Stimulated activated CD4-positive, alpha-beta T cell treated with anti-CD3 and anti-CD28 coated beads, TNF-alpha, amount 100 ng/mL, for 48 hours (primary cell): ENCODE data around the gene MED12L.

ENCODE experiments used
- DNase-seq, 3 donors: peaks; one replicate each; pipeline ENCODE4 v3.0.0-alpha.2; 2020; ENCODE audit warnings: low read depth in 3 of 3

MED12L gene

DNA sequence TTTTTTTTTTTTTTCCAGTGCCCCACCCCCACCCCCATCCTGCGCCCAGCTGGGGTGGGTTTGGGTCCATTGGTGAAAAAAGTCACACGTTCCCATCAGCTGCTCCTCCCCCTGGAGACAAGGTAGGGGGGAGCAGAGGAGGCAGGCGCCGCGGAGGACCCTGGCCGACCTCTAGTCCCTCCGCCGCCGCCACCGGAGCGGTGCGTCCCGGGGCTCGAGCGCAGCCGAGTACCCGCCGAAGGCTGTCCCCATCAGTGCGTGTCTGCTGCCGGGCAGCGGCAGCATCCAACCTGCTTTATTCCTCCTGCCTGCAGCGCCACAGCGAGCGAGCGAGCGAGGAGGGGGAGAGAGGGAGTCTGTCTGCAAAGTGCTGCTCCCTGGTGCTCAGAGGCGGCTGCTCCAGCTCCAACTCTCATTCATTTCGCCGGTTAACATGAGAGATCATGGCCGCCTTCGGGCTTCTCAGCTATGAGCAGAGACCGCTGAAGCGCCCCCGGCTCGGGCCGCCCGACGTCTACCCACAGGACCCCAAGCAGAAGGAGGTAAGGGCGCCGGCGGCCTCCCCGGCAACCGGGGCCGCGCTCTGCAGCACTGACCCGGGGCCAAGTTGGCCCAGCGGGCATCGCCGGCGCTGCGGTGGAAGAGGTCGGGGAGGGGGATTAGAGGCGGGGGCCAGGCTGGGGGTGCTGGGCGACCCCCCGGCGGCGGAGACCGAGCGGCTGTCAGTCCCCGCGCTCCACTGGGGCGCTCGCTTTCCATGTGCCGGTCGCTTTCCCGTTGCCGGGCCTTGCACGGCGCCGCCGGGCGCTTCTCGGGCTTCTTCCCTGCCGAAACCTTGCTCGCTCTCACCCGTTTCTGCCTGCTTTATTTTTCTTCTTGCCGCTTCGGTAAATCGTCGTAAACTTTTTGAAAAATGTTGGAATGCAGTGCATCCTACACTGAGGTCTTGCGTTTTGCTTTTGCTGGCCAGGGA is 1.3 kb downstream of the MED12L start:
- DNase-seq, result peak; percentile 49 to 65 (median 50)

- DNase-seq, result no peak
Observed at GRCh38 chr3:151087648-151088047, 2.2 kb downstream of the MED12L start.

- DNase-seq, result no peak
Observed at GRCh38 chr3:151091685-151092345, 6.4 kb downstream of the MED12L start.

DNA sequence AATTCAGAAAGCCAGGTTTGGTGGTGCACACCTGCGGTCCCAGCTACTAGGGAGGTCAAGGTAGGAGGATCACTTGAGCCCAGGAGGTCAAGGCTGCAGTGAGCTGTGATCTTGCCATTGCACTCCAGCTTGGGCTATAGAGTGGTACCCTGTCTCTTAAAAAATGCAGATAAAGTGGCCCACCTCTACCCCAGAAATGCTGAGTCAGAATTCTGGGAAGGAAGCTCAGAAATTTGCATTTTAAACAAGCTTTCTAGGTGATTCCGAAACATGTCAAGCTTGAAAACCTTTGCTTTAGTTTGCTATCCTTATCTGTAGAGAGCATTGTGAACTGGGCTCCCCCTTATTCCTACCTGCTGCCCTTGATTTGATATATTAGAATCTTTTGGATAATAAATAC is 7.7 kb downstream of the MED12L start:
- DNase-seq, result no peak

DNA sequence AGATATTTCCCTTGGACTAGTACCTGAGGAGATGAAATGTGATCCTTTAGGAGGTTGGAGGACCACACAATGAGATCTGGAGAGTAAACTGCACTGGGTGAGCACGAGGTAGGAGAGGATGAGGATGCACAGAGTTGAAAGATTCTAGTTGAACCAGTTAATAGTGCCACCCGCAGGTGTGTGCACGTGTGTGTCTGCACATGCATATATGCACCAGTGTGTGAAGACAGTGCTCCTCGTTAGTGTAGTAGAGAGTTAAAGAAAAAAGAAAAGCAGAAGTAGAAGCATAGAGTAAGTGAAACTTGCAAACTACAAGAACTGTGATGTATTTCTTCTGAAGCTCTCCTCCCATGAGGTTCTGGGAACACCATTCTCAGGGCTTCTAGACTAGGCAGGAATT is 8.4 kb downstream of the MED12L start:
- no peak for DNase-seq

DNA sequence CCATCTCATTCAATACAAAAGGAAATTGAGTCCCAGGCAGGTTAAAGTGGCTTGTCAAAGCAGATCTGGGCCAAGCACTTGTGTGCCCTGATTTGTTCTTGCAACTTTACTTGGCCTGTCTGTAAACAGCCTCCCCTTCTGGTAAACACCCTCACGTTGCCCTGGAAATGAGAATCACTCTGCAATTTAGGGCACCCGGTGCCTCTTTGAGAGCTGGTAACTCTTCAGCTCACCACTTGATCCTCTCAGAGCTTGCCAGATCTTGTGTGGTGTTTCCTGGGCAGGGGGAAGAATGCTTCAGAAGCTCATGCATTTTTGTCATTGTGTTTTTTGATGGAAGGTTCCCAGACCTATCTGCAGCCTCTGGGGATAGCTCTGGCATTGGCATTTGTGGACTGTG is 11.3 kb downstream of the MED12L start:
- DNase-seq, result no peak

DNA sequence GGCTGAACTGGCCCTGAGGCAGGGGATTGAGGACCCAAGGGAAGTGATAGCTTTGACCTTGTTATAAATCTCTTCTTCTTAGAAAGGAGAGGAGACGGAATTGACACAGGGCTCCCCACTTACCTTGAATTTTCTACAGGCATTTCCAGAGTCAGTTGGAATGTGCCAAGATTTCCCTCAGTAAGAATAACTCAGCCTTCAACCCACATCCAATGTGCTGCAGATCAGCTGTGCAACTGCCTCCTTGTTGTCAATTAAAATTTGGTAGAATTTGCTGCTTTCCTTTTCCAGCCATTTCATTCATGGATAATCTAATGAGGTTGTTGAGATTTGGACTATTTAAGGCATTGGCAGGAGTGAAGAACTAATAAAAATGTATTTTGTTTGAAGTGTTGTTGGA is 14.6 kb downstream of the MED12L start:
- no peak for DNase-seq

DNA sequence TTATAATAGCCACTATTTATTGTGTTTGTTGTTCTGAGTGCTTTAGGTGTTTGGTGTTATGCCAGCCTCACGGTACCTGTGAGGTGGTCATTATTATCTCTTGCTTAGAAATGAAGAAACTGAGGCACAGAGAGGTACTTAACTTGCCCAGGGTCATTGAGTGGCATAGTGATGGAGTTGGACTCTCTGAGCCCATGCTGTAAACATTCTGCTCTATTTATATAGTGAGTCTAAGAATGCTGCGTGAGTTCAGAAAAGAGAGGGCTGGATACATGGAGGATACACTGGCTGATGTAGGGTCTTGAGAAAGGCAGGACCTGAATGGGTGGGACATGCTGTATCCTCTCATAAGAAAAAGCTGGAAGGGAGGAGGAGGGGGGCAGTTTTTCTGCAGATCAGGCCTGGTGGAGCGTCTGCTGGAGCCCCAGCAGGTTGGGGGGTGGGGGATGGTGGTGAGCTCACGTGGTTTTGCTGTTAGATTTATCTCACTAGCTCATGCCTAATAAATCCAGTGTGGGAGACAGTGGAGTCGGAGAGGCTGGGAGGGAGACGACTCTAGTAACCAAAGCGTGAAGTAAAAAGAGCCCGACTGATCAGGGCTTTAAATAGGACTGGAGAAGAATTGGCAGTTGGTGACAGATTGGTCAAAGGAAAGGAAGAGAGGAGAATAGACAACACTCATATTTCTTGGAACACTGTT is 16.0 kb downstream of the MED12L start:
- no peak for DNase-seq

DNA sequence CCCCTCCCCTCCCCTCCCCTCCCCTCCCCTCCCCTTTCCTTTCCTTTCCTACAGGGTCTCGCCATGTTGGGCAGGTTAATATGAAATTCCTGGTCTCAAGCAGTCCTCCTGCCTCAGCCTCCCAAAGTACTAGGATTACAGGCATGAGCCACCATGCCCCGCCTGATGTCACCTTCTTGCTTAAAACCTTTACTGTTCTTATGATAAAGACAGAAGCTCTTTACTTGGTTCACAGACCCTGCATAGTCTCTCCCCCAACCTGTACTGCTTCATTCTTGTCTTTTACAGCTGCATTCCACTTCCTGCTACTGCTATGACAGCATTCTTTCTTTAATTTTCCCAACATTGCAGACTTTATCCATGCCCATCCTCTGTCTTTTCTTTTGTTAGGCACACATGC is 20.8 kb downstream of the MED12L start:
- no peak for DNase-seq

DNA sequence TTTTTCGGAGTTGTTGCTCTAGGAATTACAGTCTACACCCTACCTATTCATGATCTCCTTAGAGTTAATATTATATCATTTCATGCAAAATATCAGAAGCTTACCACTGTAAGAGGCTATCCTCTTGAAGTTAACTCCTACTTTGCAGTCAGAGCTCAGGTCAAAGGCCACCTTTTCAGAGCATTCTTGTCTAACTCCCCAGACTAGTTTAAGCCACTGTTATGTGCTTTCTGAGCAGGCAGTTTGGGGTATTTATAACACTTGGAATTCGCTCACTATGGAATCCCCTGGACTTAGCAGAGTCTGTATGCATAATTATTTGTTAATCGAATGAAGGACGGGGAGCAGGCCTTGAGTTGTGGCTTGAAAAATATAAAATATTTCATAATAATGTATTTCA is 21.7 kb downstream of the MED12L start:
- DNase-seq, result no peak

GRCh38 chr3:151107701-151108100 is 22.2 kb downstream of the MED12L start:
- no peak for DNase-seq

- no peak for DNase-seq
Observed at GRCh38 chr3:151109286-151109800, 23.9 kb downstream of the MED12L start.

- no peak for DNase-seq
Observed at GRCh38 chr3:151112731-151113130, 27.3 kb downstream of the MED12L start.

GRCh38 chr3:151113343-151113742 is 27.9 kb downstream of the MED12L start:
- DNase-seq, result no peak

- no peak for DNase-seq
Observed at GRCh38 chr3:151117047-151117446, 31.6 kb downstream of the MED12L start.

DNA sequence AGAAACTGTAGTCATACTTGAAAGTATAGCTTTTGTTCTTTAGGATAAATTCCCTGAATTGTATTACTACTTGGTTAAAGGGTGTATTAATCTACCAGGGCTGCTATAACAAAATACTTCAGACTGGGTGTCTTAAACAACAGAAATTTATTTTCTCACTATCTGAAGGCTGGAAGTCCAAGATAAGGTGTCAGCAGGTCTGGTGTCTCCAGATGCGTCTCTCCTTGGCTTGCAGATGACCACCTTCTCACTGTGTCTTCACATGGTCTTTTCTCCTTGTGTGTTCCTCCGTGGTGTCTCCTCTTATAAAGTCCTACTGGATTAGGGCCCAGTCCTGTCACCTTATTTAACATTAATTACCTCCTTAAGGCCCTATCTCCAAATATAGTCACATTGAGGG is 33.7 kb downstream of the MED12L start:
- DNase-seq, result no peak

DNA sequence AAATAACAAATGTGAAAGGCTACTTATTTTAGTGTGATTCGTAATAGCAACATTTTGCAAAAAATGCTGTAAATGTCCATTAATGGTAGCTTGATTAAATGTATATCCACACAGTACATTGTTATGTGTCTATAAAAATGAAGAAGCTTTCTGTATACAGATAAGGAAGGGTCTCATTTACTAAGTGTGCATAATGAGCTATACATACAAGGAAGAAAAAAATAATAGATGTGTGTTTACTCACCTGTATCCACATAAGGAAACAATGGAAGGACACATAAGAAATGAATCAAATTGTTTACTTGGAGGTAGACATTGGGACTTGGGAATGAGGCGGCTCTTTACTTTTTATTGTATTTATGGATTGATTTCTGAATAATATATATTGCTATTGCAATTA is 34.9 kb downstream of the MED12L start:
- no peak for DNase-seq

DNA sequence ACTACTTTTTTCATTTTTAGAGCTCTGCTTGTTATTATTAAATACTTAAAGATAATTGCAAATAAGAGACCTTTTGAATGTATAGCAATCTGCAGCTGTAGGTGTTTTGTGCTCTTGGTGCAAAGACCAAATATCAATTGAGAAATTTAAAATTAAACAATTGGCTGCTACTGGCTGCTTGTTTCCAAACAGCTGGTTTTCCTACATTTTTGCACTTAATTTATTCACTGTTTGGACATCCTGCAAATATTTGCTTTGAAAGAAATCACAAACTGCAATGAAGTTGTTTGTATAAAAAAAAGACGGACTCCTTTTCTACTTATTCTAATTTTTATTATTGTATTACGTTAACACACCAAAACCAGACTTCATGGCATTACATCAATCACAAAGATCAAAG is 35.6 kb downstream of the MED12L start:
- no peak for DNase-seq

DNA sequence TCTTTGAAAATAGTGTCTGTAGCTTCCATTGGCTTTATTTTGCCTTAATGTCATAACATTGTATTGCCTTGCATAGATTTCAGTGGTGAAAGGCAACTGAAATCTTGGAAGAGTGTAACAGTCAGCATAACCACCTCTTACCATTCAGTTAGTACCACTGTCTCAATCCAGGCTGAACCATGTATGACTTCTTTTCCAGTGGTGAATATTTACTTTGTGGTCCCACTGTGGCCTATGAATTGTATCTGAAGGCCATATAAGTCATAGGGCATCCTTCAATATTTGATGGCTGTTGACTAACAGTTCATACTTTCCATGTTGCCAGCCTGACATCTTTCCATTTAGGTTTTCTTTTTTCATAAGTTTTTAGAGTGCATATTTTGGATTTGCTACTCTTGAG is 38.4 kb downstream of the MED12L start:
- no peak for DNase-seq

DNA sequence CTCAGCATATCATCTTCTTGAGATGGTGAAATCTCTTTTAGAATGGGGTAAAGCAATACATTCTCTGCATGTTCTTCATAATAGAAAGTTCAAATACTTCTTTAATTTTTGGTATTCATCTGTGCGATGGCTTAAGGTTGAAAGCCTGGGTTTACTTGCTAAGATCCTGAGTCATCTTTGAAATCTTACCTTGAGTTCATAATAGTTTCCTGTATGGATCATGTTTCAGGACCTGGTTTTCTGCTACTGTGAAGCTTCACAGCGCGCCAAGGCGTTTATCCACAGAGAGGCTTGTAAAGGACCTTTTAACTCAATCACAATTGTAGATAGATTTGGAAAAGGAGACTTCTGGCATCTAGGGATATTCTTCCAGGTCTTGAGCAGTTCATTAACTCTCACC is 39.0 kb downstream of the MED12L start:
- no peak for DNase-seq

GRCh38 chr3:151130428-151130827 is 45.0 kb downstream of the MED12L start:
- DNase-seq, result no peak

- DNase-seq, result no peak
Observed at GRCh38 chr3:151133175-151133574, 47.7 kb downstream of the MED12L start.
